SK-N-MC (cell line): ENCODE results near the gene FGD5.

ENCODE experiments used
- EZH2 ChIP-seq: fragments of 200-600 bp; sonication (generic); IDR thresholded peaks from one replicate; pipeline ENCODE4 v1.6.1; 2017; ENCODE audit warnings: antibody characterized with exemption
- FOXP2 ChIP-seq: optimal IDR thresholded peaks from 2 replicates; pipeline ENCODE3; 2011; ENCODE audit warnings: mild to moderate bottlenecking, moderate library complexity; ENCODE audit not compliant: insufficient read depth; ENCODE audit errors: extremely low read length, control extremely low read depth
- POLR2AphosphoS5 ChIP-seq: IDR thresholded peaks from 2 replicates; pipeline ENCODE4 v1.6.1; 2012; ENCODE audit warnings: mild to moderate bottlenecking, low read depth, low read length, borderline replicate concordance

DNA sequence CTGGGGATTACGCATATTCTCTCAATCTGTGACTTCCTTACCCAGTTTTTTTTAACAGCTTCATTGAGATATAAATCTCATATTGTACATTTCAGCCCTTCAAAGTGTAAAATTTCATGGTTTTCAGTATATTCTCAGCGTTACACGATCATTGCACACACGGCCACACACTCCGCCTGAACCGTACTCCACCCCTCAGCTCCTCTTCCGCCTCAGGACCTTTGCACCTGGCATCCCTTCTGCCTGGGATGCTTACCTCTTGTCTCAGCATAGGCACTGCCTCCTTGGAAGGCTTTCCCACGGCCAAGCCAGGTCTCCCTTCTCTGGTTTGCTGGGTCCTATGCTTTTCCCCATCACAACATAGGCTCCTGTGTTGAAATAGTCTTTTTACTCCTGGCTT lies 71.2 kb downstream of the FGD5 start:
- TF ChIP-seq POLR2AphosphoS5: no peak
- TF ChIP-seq EZH2: no peak
- no peak for TF ChIP-seq FOXP2
